GM21381 (cell line): ENCODE results near the gene NDUFA12.
"Not testable (repeated sequence)": the region's sequence is repeated elsewhere in the genome, so short reads cannot be mapped to it uniquely, and the experiment has no call there.

Experiments used
- ATAC-seq: cut with Tn5 transposase; IDR thresholded peaks from one replicate; pipeline ENCODE4 v1.9.1; 2021; ENCODE audit warnings: mild to moderate bottlenecking, moderate library complexity; ENCODE audit not compliant: unreplicated experiment

The NDUFA12 gene

DNA sequence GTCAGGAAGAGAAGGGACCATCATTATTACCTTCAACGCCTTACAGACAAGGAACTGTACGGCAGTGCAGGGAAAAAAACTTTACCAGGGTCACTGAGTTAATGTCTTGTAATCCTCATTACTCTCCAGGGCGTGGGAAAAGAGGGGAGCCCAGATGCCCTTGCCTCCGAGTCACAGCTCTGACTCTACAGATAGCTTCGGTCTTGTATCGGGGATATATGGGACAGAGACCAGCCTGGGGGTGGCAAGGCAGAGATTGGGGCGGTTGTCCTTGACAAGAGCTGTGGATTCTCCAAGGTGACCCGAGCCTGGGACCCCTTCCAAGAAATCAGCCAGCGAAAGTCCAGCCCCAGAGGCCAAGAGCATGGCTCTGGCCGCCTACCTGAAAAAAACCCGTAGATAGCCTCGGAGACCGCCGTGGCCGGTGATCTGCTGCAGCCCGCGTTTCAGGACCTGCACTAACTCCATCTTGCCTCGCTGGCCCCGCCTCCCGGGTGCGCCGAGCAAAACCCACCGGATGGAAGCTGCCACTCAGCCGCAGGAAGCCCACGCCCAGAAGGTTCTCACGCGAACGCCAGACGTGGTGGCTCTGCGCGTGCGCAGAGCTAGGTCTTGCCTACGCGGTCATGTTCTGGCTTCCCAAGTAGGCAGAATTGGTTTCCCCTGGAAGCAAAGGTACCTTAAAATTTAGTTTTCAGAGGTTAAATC is at the start of gene NDUFA12:
TSS of gene NDUFA12 (minus strand) at position 485 of the 708 bp plus-strand sequence. CDS start at position 468, 17 bp downstream.
- ATAC-seq: peak; percentile 99

DNA sequence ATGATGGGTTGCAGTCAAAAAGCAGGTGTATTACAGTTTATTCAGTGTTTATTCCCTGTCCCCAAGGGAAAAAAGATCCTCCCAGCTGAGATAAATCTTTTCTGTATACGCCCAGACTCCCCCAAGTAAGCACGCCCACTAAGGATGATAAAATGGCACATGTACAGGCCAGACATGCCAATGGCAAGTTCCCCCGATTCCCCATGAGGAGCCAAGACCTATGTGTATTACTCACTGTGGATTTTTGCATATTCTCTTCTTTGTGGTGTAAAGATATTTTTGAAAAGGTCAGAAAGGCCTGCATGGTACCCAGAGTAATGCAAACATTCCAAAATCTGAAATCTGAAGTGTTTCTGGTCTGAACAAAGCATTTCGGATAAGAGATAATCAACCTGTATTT is 47.7 kb upstream of the NDUFA12 start:
- no peak for ATAC-seq

DNA sequence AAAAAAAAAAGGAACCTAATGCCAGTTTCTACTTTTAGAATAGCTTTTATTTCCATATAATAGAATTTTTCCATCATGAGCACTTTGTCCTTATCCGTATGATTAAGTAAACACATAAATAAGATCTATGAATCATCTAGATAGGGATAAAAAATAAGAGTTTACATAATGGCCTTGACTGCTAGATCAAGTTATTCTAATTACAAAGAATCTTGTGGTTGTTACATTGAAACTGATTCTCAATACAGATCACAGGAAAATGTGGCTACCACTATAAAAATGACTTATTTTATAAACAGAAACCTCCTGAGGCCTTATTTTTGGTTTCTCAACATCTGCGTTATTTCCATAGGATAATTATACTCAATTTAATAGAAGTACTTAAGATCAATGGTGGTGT is 34.4 kb upstream of the NDUFA12 start:
- no peak for ATAC-seq

DNA sequence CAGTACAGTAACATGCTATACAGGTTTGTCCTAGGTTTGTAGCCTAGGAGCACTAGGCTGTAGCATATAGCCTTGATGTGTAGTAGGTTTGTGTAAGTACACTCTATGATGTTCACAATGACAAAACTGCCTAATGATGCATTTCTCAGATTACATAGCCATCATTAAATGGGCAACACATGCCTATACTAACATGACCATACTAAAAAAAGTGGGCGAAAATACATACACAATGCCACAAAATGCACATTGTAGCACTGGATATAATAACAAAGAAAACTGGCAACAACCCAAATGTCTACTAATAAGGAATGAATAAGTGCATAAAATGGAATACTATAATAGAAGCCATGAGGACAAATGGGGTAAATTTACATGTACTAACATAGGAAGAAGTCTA is 31.3 kb upstream of the NDUFA12 start:
- ATAC-seq: no peak

DNA sequence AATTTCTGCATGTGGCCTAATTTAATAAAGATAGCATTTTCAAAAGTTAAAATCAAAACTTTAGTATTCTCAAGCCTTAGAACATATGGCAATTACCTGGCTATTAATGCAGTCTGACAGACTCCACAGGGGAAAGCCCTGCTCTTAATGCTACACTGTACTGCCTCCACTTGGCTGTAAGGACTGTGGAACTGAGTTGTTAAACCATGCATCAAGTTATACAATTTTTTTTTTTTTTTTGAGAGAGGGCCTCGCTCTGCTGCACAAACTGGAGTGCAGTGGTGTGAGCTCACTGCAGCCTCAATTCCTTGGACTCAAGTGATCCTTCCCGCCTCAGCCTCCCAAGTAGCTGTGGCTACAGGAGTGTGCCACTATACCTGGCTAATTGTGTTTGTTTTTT is 19.0 kb upstream of the NDUFA12 start:
- ATAC-seq: no peak

DNA sequence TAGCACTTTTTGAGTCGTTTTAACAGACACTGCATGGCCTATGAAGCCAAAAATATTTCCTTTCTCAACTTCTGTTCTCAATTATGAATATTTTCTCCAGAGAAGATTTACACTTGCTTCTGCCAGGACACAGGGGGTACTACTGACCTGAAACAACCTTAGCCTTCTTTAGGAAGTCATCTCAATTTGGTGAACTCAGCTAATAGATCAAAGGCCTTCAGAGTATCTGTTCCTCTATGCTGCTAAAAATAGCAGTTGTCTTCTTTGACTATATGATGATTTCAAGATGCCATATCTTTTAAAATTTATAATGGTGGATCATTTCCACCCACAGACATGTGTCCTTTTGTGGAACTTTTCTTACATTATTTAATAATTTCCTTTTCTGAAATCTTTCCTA is 14.0 kb upstream of the NDUFA12 start:
- ATAC-seq: no peak

DNA sequence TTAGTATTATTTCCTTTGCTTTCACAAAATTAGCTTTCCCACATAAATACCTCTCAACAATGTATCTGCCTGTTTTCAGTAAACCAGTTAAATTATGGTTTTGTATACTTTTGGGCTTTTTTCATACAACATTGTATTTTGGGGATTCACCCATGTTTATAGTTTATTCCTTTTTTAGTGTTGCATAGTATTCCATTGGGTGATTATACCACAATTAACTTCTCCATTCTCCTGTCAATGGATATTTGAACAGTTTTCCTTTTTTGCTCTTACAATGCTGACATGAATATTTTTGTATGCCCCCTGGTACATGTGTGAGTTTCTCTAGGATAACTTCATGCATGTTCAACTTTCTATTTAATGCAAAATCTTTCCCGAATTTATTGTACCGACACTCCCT is 12.6 kb upstream of the NDUFA12 start:
- ATAC-seq: no peak

DNA sequence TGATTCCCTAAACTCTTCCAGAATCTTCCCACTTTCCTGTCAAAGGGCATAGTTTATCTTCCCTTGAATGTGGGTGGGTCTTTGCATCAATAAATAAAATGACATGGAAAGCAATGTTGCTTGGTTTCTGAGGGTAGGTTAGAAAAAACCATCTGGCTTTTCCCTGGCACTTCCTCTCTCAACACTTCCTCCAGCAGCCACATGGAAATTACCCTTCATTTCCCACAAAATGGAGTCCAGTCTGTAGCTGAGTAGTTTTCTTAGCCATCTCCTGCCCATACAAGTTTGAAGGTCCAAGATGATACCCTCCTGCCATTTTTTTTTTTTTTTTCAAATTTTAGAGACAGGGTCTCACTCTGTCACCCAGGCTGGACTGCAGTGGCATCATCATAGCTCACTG is 11.1 kb upstream of the NDUFA12 start:
- ATAC-seq: no peak

DNA sequence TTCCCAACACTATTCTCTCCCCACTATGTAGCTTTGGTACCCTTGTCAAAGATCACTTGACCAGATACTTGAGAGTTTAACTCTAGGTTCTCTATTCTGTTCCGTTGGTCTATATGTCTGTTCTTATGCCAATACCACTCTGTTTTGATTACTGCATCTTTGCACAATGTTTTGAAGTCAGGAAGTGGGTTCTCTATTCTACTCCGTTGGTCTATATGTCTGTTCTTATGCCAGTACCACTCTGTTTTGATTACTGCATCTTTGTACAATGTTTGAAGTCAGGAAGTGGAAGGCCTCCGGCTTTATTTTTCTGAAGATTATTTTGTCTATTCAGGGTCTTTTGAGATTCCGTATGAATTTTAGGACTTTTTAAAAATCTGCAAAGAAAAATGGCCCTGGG is 2.7 kb upstream of the NDUFA12 start:
- ATAC-seq: no peak

DNA sequence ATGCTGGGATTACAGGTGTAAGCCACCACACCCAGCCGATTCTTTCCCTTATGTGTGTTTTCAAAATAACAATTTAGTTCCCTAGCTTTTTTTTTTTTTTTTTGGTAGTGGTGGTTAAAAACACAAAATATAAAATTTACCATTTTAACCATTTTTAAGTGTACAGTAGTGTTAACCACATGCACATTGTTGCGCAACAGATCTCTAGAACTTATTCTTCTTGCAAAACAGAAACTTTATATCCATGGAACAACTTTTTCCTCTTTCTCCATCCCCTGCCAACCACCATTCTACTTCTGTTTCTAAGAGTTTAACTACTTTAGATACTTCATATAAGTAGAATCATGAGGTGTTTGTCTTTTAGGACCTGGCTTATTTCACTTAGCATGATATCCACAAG is 1.1 kb upstream of the NDUFA12 start:
- ATAC-seq: no peak

DNA sequence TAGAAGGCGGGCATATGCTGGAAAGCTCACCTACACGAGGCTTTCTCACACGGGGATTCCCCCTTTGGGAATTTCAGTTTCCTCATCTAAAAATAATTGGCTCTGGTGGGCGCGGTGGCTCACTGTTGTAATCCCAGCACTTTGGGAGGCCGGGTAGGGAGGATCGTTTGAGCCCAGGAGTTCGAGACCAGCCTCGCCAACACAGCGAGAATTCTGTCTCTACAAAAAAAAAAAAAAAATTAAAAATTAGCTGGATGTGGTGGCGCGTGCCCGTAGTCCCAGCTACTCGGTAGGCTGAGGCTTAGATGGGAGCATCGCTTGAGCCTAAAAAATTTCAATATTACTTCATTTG is 400 bp upstream of the NDUFA12 start:
- no peak for ATAC-seq

DNA sequence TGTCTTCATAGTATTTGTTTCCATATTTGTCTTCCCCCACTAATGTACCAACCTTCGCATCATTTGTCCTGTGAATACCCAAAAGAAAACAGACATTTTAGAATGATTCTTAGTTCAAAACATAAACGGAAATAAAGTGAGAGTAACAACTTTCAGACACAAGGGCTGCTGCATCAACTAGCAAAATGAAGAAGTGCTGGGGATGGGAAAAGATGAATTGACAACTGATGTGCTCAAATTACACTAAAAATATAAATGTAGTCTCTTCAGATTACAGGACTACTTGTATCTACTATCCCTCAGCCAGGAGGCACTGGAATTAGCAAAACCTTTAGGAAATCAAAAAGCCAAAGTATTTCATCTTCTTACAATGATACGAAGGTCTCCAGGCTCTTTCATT is 743 bp downstream of the NDUFA12 start:
- no peak for ATAC-seq

DNA sequence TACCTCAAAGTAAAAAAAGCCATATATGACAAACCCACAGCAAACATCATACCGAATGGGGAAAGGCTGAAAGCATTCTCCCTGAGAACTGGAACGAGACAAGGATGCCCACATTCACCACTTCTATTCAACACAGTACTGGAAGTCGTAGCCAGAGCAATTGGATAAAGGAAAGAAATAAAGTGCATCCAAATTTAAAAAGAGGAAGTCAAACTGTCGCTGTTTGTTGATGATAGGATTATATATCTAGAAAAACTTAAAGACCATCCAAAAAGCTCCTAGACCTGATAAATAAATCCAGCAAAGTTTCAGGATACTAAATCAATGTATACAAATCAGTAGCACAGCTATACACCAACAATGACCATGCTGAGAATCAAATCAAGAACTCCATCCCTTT is 5.2 kb downstream of the NDUFA12 start:
- ATAC-seq: no peak

DNA sequence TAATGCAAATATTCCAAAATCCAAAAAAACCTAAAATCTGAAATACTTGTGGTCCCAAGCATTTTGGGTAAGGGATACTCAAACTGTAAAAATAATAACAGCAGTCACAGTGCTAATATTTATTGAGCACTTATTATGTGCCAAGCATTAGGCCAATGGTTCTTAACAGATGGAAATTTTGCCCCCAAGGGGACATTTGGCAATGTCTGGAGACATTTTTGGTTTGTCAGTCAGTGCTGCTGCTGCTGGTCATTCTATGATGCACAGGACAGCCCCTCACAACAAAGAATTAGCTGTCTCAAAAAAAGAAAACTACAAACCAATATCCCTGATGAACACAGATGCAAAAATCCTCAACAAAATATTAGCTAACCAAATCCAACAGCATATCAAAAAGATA is 5.8 kb downstream of the NDUFA12 start:
- ATAC-seq: no peak

DNA sequence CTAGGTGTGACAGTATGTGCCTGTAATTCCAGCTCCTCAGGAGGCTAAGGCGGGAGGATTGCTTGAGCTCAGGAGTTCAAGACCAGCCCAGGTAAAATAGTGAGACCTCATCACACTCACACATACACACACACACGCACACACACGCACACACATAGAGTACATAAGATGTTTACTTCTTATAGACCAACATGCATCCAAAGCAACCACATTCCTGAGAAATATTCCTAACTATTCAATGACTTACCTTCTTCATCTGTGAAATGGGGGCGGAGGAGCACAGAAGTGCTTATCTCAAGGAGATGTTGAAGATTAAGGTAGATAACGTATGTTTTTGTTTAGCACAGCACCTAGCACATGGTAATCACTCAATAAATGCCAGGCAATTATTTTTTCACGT is 6.4 kb downstream of the NDUFA12 start:
- no peak for ATAC-seq

DNA sequence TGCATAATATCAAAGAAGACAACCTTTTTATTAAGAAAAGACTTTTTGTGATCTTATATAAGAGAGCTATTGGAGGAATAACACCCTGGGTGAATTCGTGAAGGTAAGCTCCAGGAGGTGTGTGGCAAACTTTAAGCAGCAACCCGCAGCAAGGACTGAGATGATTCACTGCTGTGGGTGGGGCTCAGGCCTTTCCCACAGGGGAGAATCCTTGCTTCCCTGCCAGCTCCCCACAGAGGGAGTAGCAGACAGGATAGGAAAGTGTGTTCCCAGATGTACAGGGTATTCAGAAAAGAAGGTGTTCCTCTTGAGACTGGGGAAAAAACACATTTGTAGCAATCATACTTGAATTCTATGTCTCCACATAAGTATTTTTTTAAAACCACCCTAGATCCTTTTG is 9.2 kb downstream of the NDUFA12 start:
- no peak for ATAC-seq

DNA sequence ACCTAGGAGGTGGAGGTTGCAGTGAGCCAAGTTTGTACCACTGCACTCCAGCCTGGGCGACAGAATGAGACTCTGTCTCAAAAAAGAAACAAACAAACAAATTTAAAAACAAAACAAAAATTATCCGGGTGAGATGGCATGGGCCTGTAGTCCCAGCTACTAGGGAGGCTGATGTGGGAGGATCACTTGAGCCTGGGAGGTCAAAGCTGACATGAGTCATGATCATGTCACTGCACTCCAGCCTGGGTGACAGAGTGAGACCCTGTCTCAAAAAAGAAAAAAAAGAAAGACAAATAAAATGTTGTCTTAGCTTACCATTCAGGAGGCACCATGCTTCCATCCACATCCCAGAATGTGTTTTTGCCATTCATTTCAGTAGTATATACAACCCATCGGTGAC is 9.6 kb downstream of the NDUFA12 start:
- ATAC-seq: not testable (repeated sequence)

DNA sequence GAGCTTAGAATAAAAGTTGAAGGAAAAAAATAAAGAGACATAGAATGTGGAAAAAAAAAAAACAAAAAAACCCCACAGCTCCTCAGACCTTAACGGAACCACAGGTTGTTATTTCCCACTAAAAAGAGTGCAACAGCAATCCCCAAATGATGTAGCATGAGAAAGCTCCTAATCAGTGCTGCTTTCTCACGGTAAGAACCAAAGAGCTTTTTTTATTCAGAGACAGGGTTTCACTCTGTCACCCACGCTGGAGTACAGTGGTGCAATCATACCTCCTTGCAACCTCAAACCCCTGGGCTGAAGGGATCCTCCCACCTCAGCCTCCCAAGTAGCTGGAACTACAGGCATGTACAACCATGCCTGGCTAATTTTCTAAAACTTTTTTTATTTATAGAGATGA is 13.3 kb downstream of the NDUFA12 start:
- ATAC-seq: no peak

DNA sequence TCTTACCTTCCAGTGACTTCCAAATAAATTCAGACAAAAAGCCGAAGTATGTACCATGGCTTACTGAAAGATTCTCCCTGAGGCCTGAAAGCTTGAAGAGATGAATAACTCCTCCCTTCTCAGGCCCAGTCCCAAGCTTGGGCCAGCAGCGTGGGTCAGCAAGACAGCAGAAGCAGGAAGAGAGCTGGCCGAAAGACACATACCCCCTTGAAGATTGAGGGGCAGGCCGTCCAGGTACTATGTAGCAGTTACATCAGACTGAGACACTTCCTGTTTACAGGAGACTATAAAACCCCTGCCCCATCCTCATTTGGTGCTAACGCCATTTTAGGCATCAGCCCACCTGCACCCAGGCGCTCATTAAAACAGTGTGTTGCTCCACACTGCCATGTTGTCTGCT is 15.0 kb downstream of the NDUFA12 start:
- no peak for ATAC-seq

DNA sequence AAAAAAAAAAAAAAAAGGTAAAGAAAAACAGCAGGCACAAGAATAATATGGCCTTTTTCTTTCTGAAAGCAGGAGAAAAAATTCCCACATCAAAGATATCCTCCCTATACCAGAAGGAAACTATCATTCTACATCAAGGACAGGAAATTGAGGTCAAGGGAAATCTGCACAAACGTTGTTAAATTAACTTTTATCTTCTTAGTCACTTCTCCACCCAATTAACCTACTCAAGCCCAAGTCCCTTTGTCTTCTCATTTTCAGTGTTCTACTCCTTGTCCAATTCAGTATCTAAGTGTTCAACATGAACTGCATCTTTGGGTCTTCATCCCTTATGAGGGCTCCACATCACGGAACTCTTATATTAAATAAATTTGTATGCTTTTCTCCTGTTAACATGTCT is 15.7 kb downstream of the NDUFA12 start:
- ATAC-seq: no peak

DNA sequence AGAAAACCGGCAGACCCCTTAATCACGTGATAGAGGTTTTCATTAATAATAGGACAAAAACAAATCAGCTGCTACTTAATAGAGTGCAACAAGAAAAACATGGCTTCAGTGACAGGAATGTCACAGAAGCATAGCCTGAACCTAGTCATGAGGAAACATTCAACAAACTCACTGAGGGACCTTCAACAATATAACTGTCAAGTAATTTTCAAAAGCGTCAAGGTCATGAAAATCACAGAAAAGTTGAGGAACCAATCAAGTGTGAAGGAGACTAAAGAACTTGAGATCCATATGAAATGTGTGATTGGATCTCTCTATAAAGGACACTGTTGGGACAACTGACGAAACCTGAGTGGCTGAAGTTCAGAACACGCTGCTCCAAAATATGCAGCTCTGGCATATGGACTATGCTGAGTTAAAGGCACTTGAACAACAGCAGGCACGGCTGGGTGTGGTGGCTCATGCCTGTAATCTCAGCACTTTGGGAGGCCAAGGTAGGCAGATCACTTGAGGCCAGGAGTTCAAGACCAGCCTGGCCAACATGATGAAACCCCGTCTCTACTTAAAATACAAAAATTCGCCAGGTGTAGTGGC is 16.3 kb downstream of the NDUFA12 start:
- ATAC-seq: no peak

DNA sequence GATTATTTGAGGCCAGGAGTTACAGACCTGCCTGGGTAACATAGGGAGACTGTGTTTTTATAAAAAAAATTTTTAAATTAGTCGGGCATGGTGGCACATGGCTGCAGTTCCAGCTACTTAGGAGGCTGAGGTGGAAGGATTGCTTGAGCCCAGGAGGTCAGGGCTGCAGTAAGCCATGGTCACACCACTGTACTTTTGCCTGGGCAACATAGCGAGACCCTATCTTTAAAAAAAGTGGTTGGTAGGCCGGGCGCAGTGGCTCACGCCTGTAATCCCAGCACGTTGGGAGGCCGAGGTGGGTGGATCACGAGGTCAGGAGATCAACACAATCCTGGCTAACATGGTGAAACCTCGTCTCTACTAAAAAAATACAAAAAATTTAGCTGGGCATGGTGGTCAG is 18.4 kb downstream of the NDUFA12 start:
- not testable (repeated sequence) for ATAC-seq

DNA sequence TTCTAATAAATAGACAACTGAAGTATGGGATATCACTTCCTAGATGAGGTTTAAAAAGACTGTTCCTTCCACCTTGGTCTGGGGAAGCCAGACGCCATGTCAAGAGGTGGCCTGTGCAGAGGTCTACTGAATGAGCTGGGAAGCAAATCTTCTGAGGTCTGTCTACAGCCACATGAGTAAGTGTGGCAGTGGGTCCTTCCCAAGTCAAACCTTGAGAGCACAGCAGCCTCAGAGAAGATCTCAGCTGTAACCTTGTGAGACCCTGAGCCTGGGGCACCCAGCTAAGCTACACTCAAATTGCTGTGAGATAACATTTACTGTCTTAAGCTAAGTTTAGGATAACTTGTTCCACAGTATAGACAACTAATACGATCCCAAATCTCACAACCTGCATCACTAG is 20.2 kb downstream of the NDUFA12 start:
- no peak for ATAC-seq
